ENCODE results near the gene UPK3B. TPM values are rescaled to one million over a fixed set of nuclear protein-coding genes. Genes with fewer than 3 reads are reported as not detected.
A peak's percentile ranks its signal among the peaks of the same experiment; 100 is the strongest.
"Not testable (repeated sequence)": the region's sequence is repeated elsewhere in the genome, so short reads cannot be mapped to it uniquely, and the experiment has no call there.

UPK3B gene
- total RNA-seq (2014; rRNA removed; shearing (Covaris generic)), result 1.2 and 3.4 TPM in 2 replicates
- 1.4 and 2.5 TPM in 2 replicates for total RNA-seq (2022)
- Bru-seq, nascent RNA, result not detected
- BruChase-seq, experiment 1, labeled RNA remaining after a 6-hour chase, result percentile 21 among the genes with signal in this experiment
- BruChase-seq, experiment 2, labeled RNA remaining after a 2-hour chase, result percentile 23 among the genes with signal in this experiment
- long read RNA-seq, result 0 reads

GRCh38 chr7:76509931-76510877, at the start of gene UPK3B:
UPK3B (plus strand) TSS chr7:76510552; CDS start chr7:76510653, 101 bp downstream.
- H3K27ac ChIP-seq (ENCODE audit: low read depth, low read length, poor library complexity, severe bottlenecking), result no peak within 1 kb of the TSS
- H2AFZ ChIP-seq (ENCODE audit: low read length), result no peak within 1 kb of the TSS
- intact Hi-C loops (cut with micrococcal nuclease; ENCODE audit: unreplicated experiment), result no loop called here
- ChIA-PET POLR2A (interaction anchor here (0.7 kb wide), 1 partner anchor 220 kb away, joined by 3 read pairs; no protein-coding TSS in a partner anchor), CTCF (ENCODE audit: unreplicated experiment) (no interaction called here)
- H3K4me2 ChIP-seq (ENCODE audit: low read length), result no peak within 1 kb of the TSS
- H3K36me3 ChIP-seq (ENCODE audit: insufficient read depth, low read length), result no peaks in the 10 kb centered on the region
- H4K20me1 ChIP-seq (ENCODE audit: insufficient read depth, low read length), result no peaks in the 10 kb centered on the region
- TF ChIP-seq CTCF (conservative IDR thresholded peaks at IDR 0.05; ENCODE audit: low read length) (no peak), EZH2phosphoT487 (IDR thresholded peaks at IDR 0.05; ENCODE audit: borderline replicate concordance, low read depth, low read length) (no peak)
- no peaks in the 10 kb centered on the region for H3K9me3 ChIP-seq (ENCODE audit: low read length)
- no peak for DNase-seq (ENCODE audit: low spot score)
- H3K4me1 ChIP-seq (ENCODE audit: insufficient read depth, low read length, poor library complexity, severe bottlenecking), result no peaks in the 10 kb centered on the region
- no peaks in the 10 kb centered on the region for H3K9me2 ChIP-seq (ENCODE audit: insufficient read depth, low read length)
- no TSS peak for BruUV-seq (replicated peaks)
- no peak within 1 kb of the TSS for H3K4me3 ChIP-seq (ENCODE audit: low read depth, low read length, poor library complexity, severe bottlenecking)
- no peaks in the 10 kb centered on the region for H3K79me2 ChIP-seq (ENCODE audit: insufficient read depth, low read depth, low read length)

DNA sequence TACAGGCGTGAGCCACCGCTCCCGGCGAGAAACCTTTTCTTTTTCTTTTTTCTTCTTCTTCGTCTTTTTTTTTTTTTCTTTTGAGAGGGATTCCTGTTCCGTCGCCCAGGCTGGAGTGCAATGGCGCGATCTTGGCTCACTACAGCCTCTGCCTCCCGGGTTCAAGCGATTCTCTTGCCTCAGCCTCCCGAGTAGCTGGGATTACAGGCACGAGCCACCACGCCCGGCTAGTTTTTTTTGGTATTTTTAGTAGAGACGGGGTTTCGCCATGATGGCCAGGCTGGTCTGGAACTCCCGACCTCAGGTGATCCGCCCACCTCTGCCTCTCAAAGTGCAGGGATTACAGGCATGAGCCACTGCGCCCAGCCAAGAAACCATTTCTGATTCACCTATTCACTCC, 49.6 kb upstream of the UPK3B start:
- H3K36me3 ChIP-seq (ENCODE audit: insufficient read depth, low read length); DNase-seq (ENCODE audit: low spot score); H3K9me2 ChIP-seq (ENCODE audit: insufficient read depth, low read length); H3K4me1 ChIP-seq (ENCODE audit: insufficient read depth, low read length, poor library complexity, severe bottlenecking); H3K79me2 ChIP-seq (ENCODE audit: insufficient read depth, low read depth, low read length); H3K27ac ChIP-seq (ENCODE audit: low read depth, low read length, poor library complexity, severe bottlenecking); H3K4me3 ChIP-seq (ENCODE audit: low read depth, low read length, poor library complexity, severe bottlenecking); CTCF ChIA-PET (ENCODE audit: unreplicated experiment); BruUV-seq (replicated peaks); intact Hi-C loops (cut with micrococcal nuclease; ENCODE audit: unreplicated experiment); POLR2A ChIA-PET; H2AFZ ChIP-seq (ENCODE audit: low read length); H4K20me1 ChIP-seq (ENCODE audit: insufficient read depth, low read length); H3K9me3 ChIP-seq (ENCODE audit: low read length); H3K4me2 ChIP-seq (ENCODE audit: low read length): not testable (repeated sequence)

DNA sequence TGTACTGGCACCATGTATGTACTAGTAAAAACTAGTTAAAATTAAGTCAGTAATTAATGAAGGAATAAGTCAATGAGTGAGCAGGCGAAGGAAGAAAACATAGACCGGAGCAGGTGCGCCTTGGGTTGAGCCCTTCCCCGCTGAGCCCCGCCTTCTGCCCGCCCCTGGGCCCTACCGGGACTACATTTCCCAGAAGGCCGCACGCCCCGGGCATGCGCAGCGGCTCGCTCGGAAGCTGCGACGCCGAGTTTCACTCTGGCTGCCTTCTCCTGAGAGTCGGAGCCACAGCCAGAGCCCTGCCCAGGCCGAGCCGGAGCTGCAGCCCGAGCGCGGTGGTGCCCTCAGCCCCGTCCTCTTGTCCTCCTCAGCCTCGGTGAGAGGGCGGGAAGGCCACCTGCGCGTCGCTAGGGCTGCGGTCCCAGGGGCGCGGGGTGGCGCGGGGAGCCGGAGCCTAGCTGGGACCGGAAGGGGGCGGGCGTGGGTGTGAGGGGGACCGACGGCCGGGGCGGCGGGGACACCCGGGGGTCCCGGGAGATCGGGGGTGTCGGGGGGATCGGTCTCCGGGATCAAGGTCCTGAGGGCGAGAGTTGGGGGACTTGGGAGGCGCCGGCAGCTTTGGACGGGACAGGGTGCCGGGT, 48.8 kb upstream of the UPK3B start, which contains the start of gene DTX2:
Gene DTX2, plus strand, starts transcription at position 246 of the 638 bp plus-strand sequence. CDS start 18,801 bp downstream, outside the sequence.
- H3K4me1 ChIP-seq (ENCODE audit: insufficient read depth, low read length, poor library complexity, severe bottlenecking); H3K27ac ChIP-seq (ENCODE audit: low read depth, low read length, poor library complexity, severe bottlenecking); H3K4me2 ChIP-seq (ENCODE audit: low read length); H3K79me2 ChIP-seq (ENCODE audit: insufficient read depth, low read depth, low read length); POLR2A ChIA-PET; H2AFZ ChIP-seq (ENCODE audit: low read length); BruUV-seq (replicated peaks); DNase-seq (ENCODE audit: low spot score); CTCF ChIA-PET (ENCODE audit: unreplicated experiment); intact Hi-C loops (cut with micrococcal nuclease; ENCODE audit: unreplicated experiment); H3K36me3 ChIP-seq (ENCODE audit: insufficient read depth, low read length); H4K20me1 ChIP-seq (ENCODE audit: insufficient read depth, low read length); H3K9me3 ChIP-seq (ENCODE audit: low read length); H3K9me2 ChIP-seq (ENCODE audit: insufficient read depth, low read length): not testable (repeated sequence)
- H3K4me3 ChIP-seq (ENCODE audit: low read depth, low read length, poor library complexity, severe bottlenecking), result peak within 1 kb of the TSS; percentile 65

DNA sequence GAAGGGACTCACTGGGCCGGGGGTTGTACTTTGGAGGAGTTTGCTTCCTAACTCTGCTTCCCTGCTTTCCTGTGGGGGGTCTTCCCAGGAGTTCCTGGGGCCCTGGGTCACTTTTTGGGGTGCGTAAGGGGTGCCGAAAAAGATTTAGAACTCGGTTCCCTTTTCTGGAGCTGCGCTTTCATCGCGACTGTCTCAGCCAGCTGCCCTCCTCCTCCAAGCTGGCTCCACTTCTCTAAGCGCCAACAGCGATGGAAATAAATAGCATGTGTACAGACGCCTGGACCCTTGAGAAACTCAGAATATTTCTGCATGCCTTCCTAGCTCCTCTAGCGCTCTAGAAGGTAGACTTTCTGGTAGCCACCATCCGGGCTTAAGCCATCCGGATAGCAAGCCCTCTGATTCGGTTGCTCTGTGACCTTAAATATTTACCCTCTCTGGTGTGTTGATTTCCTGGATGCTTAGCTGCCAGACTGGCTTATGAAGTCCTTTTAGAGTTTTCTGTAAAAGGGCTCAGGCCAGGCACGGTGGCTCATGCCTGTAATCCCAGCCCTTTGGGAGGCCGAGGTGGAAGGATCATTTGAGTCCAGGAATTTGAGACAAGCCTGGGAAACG, 48.0 kb upstream of the UPK3B start:
- H3K9me2 ChIP-seq (ENCODE audit: insufficient read depth, low read length); DNase-seq (ENCODE audit: low spot score); H2AFZ ChIP-seq (ENCODE audit: low read length); H3K36me3 ChIP-seq (ENCODE audit: insufficient read depth, low read length); H3K4me1 ChIP-seq (ENCODE audit: insufficient read depth, low read length, poor library complexity, severe bottlenecking); H3K27ac ChIP-seq (ENCODE audit: low read depth, low read length, poor library complexity, severe bottlenecking); POLR2A ChIA-PET; H4K20me1 ChIP-seq (ENCODE audit: insufficient read depth, low read length); H3K79me2 ChIP-seq (ENCODE audit: insufficient read depth, low read depth, low read length); H3K9me3 ChIP-seq (ENCODE audit: low read length); CTCF ChIA-PET (ENCODE audit: unreplicated experiment); H3K4me2 ChIP-seq (ENCODE audit: low read length); H3K4me3 ChIP-seq (ENCODE audit: low read depth, low read length, poor library complexity, severe bottlenecking); intact Hi-C loops (cut with micrococcal nuclease; ENCODE audit: unreplicated experiment): not testable (repeated sequence)
- TSS peak; percentile 57 for BruUV-seq (replicated peaks)

DNA sequence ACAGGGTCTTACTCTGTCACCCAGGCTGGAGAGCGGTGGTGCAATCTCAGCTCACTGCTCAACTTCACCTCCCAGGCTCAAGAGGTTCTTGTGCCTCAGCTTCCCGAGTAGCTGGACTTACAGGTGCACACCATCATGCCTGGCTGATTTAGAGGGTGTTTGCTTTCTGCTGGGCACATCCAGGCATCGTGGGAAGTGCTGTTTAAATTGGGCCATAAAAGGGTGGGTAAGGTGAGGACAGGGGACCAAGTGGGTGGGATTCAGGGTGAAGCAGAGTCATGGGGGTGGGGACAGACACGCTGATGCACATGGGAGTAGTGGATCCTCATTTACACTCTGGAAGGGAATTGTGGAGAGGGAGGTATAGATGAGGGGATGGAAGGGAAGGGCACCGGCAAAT, 45.4 kb upstream of the UPK3B start:
- CTCF ChIA-PET (ENCODE audit: unreplicated experiment); H3K9me2 ChIP-seq (ENCODE audit: insufficient read depth, low read length); H3K27ac ChIP-seq (ENCODE audit: low read depth, low read length, poor library complexity, severe bottlenecking); intact Hi-C loops (cut with micrococcal nuclease; ENCODE audit: unreplicated experiment); H3K36me3 ChIP-seq (ENCODE audit: insufficient read depth, low read length); H4K20me1 ChIP-seq (ENCODE audit: insufficient read depth, low read length); H3K79me2 ChIP-seq (ENCODE audit: insufficient read depth, low read depth, low read length); H3K9me3 ChIP-seq (ENCODE audit: low read length); BruUV-seq (replicated peaks); H2AFZ ChIP-seq (ENCODE audit: low read length); H3K4me3 ChIP-seq (ENCODE audit: low read depth, low read length, poor library complexity, severe bottlenecking); H3K4me1 ChIP-seq (ENCODE audit: insufficient read depth, low read length, poor library complexity, severe bottlenecking); DNase-seq (ENCODE audit: low spot score); POLR2A ChIA-PET; H3K4me2 ChIP-seq (ENCODE audit: low read length): not testable (repeated sequence)

Measured in OCI-LY7 (cell line).